NCI-H1092 (cell line): Measurements from ENCODE around the gene GPR26.

Experiments used
- DNase-seq: peaks from one replicate; lab custom pipeline; 2025; lab: John Stamatoyannopoulos, UW

The GPR26 gene

GRCh38 chr10:123648595-123648994 lies 17.6 kb upstream of the GPR26 start:
- DNase-seq = no peak

- DNase-seq = no peak
Observed at GRCh38 chr10:123649676-123650075, 16.5 kb upstream of the GPR26 start.

- no peak for DNase-seq
Observed at GRCh38 chr10:123651421-123652047, 14.6 kb upstream of the GPR26 start.

GRCh38 chr10:123655751-123656150 lies 10.4 kb upstream of the GPR26 start:
- no peak for DNase-seq

- no peak for DNase-seq
Observed at GRCh38 chr10:123663522-123663921, 2.6 kb upstream of the GPR26 start.

- DNase-seq = no peak
Observed at GRCh38 chr10:123665491-123666286, 466 bp upstream of the GPR26 start.

GRCh38 chr10:123669886-123670285 lies 3.7 kb downstream of the GPR26 start:
- no peak for DNase-seq

GRCh38 chr10:123673198-123673597 lies 7.0 kb downstream of the GPR26 start:
- no peak for DNase-seq

- DNase-seq = no peak
Observed at GRCh38 chr10:123674741-123675140, 8.6 kb downstream of the GPR26 start.

- DNase-seq = no peak
Observed at GRCh38 chr10:123675811-123676210, 9.7 kb downstream of the GPR26 start.

GRCh38 chr10:123677556-123677955 lies 11.4 kb downstream of the GPR26 start:
- no peak for DNase-seq

GRCh38 chr10:123678376-123678775 lies 12.2 kb downstream of the GPR26 start:
- DNase-seq = no peak

GRCh38 chr10:123681285-123681684 lies 15.1 kb downstream of the GPR26 start:
- DNase-seq = no peak

GRCh38 chr10:123682477-123682876 lies 16.3 kb downstream of the GPR26 start:
- DNase-seq = no peak

- no peak for DNase-seq
Observed at GRCh38 chr10:123683459-123683858, 17.3 kb downstream of the GPR26 start.

GRCh38 chr10:123683865-123684264 lies 17.7 kb downstream of the GPR26 start:
- no peak for DNase-seq

- no peak for DNase-seq
Observed at GRCh38 chr10:123685260-123685659, 19.1 kb downstream of the GPR26 start.

GRCh38 chr10:123687758-123688157 lies 21.6 kb downstream of the GPR26 start:
- no peak for DNase-seq

GRCh38 chr10:123689880-123690279 lies 23.7 kb downstream of the GPR26 start:
- DNase-seq = no peak

- DNase-seq = no peak
Observed at GRCh38 chr10:123703195-123703790, 37.1 kb downstream of the GPR26 start.

GRCh38 chr10:123704076-123704475 lies 37.9 kb downstream of the GPR26 start:
- DNase-seq = no peak

- DNase-seq = no peak
Observed at GRCh38 chr10:123704812-123705211, 38.7 kb downstream of the GPR26 start.

- no peak for DNase-seq
Observed at GRCh38 chr10:123706236-123706635, 40.1 kb downstream of the GPR26 start.
